ENCODE data around the gene SPATA13.
"Not testable (repeated sequence)": the region's sequence is repeated elsewhere in the genome, so short reads cannot be mapped to it uniquely, and the experiment has no call there.

Gene SPATA13

DNA sequence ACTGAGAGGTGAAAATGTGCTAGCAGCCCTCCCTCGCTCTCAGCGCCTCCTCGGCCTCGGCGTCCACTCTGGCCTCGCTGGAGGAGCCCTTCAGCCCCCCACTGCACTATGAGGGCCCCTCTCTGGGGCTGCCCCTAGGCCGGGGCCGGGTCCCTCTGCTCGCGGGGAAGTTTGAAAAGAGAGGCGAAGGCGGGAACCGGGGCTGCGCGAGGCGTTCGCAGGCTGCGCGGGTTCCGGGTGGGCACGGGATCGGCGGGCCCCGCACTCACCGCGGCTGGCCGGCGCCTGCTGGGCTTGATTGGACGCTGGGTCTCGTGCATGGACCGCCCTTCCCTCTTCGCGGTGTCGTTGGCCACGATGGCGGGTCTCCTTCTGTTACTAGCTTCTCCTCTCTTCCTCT, 178.2 kb downstream of the SPATA13 start:
- Histone ChIP-seq H3K4me1 (ENCODE audit: control insufficient read depth in 1 of 2, insufficient read depth in 2 of 2, low read length in 2 of 2) (no peaks in the 10 kb centered on the region), H3K27ac (ENCODE audit: low read depth, low read length) (no peak overlapping the region), H3K27me3 (ENCODE audit: control insufficient read depth in 1 of 2, insufficient read depth in 2 of 2, low read length in 2 of 2) (no peaks in the 10 kb centered on the region), H3K9me3 (ENCODE audit: control insufficient read depth in 1 of 2, low read length in 2 of 2) (no peaks in the 10 kb centered on the region), H3K9ac (ENCODE audit: low read depth in 1 of 2, low read length in 2 of 2) (no peak overlapping the region), H3K4me3 (ENCODE audit: low read depth in 1 of 2, low read length in 2 of 2) (no peak overlapping the region), H3K36me3 (ENCODE audit: control insufficient read depth in 1 of 2, insufficient read depth in 2 of 2, low read length in 2 of 2) (no peaks in the 10 kb centered on the region)

DNA sequence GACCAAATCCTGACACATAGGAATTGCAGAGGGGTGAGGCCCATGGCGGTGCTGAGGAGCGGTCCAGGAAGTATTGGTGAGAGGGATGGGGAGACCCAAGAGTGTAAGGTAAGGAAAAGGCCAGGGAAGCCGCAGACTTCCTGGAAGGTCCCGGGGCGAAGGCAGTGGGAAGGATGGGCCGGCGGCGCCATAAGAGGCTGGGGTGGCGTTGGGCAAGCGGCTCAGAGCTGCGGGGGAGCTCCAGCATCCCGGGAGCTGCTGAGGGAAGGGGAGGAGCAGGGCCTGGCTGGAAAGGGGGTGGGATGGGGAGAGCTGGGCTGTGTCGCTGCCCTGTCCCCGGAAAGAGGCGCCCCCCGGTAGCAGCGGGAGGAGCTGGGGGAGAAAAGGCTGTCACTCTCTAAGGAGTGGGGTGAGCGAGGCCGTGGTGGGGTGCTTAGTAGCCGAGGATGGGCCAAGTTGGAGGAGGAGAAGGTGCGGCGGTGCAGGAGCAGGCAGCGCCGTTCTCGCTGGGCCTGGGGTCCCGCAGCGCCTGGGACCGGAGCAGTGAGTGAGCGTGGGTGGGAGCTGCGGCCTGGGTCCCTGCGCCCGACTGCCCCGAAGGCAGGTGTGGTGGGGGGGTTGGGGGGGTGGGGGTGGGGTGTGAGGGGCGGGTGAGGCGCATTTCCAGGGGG, 179.6 kb downstream of the SPATA13 start:
- Histone ChIP-seq H3K9me3 (ENCODE audit: control insufficient read depth in 1 of 2, low read length in 2 of 2) (no peaks in the 10 kb centered on the region), H3K36me3 (ENCODE audit: control insufficient read depth in 1 of 2, insufficient read depth in 2 of 2, low read length in 2 of 2) (no peaks in the 10 kb centered on the region), H3K27me3 (ENCODE audit: control insufficient read depth in 1 of 2, insufficient read depth in 2 of 2, low read length in 2 of 2) (no peaks in the 10 kb centered on the region), H3K4me3 (ENCODE audit: low read depth in 1 of 2, low read length in 2 of 2) (no peak overlapping the region), H3K9ac (ENCODE audit: low read depth in 1 of 2, low read length in 2 of 2) (no peak overlapping the region), H3K4me1 (ENCODE audit: control insufficient read depth in 1 of 2, insufficient read depth in 2 of 2, low read length in 2 of 2) (no peaks in the 10 kb centered on the region), H3K27ac (ENCODE audit: low read depth, low read length) (no peak overlapping the region)

DNA sequence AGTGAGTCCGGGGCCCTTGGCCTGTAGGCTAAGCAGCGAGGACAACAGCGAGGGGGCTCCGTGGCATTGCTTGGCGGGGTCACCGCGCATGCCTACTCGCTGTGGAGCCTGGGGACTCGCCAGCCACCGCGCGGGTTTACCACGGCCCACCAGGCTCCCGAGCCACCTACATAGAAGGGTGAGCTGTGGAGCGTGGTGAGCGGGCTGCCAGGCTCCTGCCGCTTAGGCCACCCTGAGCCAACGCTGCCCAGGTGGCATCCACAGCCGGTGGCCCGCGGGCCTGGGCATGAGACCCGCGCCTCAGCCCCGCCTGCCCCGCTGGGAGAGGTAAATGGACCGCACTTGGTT, 180.1 kb downstream of the SPATA13 start:
- Histone ChIP-seq H3K36me3 (ENCODE audit: control insufficient read depth in 1 of 2, insufficient read depth in 2 of 2, low read length in 2 of 2) (no peaks in the 10 kb centered on the region), H3K27ac (ENCODE audit: low read depth, low read length) (no peak overlapping the region), H3K4me3 (ENCODE audit: low read depth in 1 of 2, low read length in 2 of 2) (no peak overlapping the region), H3K4me1 (ENCODE audit: control insufficient read depth in 1 of 2, insufficient read depth in 2 of 2, low read length in 2 of 2) (no peaks in the 10 kb centered on the region), H3K9me3 (ENCODE audit: control insufficient read depth in 1 of 2, low read length in 2 of 2) (no peaks in the 10 kb centered on the region), H3K9ac (ENCODE audit: low read depth in 1 of 2, low read length in 2 of 2) (no peak overlapping the region), H3K27me3 (ENCODE audit: control insufficient read depth in 1 of 2, insufficient read depth in 2 of 2, low read length in 2 of 2) (no peaks in the 10 kb centered on the region)

DNA sequence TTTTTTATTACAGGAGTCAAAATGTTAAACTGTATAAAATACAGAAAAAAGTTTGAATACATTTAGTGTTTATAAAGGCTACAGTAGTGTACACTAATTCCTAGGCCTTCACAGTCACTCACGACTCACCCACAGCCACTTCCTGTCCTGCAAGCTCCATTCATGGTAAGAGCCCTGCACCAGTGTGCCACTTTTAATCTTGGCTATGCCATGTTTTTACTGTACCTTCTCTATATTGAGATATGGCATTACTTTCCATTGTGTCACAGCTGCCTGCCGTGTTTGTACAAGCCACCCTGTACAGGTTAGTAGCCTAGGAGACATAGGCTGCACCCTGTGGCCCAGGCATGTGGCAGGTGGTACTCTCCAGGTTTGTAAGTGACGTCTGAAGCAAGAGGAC, 180.9 kb downstream of the SPATA13 start:
- H3K27ac ChIP-seq (ENCODE audit: low read depth, low read length): no peak overlapping the region
- H3K4me3 ChIP-seq (ENCODE audit: low read depth in 1 of 2, low read length in 2 of 2): no peak overlapping the region
- H3K9ac ChIP-seq (ENCODE audit: low read depth in 1 of 2, low read length in 2 of 2): no peak overlapping the region
- no peaks in the 10 kb centered on the region for H3K9me3 ChIP-seq (ENCODE audit: control insufficient read depth in 1 of 2, low read length in 2 of 2)
- H3K4me1 ChIP-seq (ENCODE audit: control insufficient read depth in 1 of 2, insufficient read depth in 2 of 2, low read length in 2 of 2): no peaks in the 10 kb centered on the region
- H3K27me3 ChIP-seq (ENCODE audit: control insufficient read depth in 1 of 2, insufficient read depth in 2 of 2, low read length in 2 of 2): no peaks in the 10 kb centered on the region
- no peaks in the 10 kb centered on the region for H3K36me3 ChIP-seq (ENCODE audit: control insufficient read depth in 1 of 2, insufficient read depth in 2 of 2, low read length in 2 of 2)

DNA sequence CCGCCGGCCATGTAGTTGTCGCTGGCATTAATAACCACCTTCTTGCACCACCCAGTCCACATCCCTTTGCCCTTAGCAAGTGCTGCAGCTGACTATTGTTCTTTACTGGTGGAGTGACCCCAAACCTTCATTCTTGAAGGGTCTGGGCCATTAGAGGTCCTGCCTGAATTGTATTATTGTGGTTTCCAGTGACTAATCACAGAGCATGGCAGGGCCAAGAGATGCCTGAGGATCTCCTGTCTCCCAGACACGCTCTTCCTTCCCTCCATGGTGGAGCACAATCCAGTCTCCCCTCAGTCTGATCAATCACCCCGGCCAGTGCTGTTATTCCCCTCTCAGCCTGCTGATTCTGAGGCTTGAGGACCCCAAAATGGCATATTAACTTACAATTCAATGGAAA, 187.9 kb downstream of the SPATA13 start:
- Histone ChIP-seq H3K4me1 (ENCODE audit: control insufficient read depth in 1 of 2, insufficient read depth in 2 of 2, low read length in 2 of 2) (peaks cover 11 to 21% of the 10 kb centered on the region in 2 donors), H3K9me3 (ENCODE audit: control insufficient read depth in 1 of 2, low read length in 2 of 2) (no peaks in the 10 kb centered on the region), H3K27ac (ENCODE audit: low read depth, low read length) (peak overlapping the region; percentile 93), H3K36me3 (ENCODE audit: control insufficient read depth in 1 of 2, insufficient read depth in 2 of 2, low read length in 2 of 2) (no peaks in the 10 kb centered on the region), H3K4me3 (ENCODE audit: low read depth in 1 of 2, low read length in 2 of 2) (peak overlapping the region; percentile 22 to 40), H3K27me3 (ENCODE audit: control insufficient read depth in 1 of 2, insufficient read depth in 2 of 2, low read length in 2 of 2) (no peaks in the 10 kb centered on the region), H3K9ac (ENCODE audit: low read depth in 1 of 2, low read length in 2 of 2) (peak overlapping the region; percentile 41 to 60)

DNA sequence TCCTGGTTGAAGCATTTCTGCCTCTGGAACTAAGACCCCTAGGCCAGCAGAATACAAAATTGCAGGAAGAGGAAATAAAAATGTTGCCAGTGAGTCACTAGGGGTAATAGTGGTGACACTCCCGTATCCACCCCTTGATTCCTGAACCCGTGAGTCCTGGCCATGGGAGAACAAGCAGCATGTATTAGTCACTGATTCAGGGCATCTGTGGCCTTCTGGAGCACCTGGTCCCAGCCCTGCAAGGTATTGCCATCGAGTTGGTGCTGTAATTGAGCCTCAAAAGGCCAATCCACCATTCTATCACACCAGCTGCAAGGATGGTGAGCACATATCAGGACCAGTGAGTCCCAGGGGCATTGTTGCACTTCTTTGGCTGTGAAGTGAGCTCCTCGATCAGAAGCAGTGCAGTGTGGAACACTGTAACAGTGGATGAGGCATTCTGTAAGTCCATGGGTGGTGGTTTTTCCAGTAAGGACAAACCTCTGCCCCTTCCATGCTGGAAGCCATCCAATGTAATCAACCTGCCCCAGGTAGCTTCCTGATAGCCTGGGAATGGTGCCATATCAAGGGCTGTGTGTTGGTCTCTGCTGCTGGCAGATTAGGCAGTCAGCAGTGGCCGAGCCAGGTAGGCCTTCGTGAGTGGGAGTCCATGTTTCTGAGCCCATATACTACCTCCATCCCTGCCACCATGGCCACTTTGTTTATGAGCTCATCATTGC, 188.4 kb downstream of the SPATA13 start:
- H3K27me3 ChIP-seq (ENCODE audit: control insufficient read depth in 1 of 2, insufficient read depth in 2 of 2, low read length in 2 of 2): no peaks in the 10 kb centered on the region
- H3K4me1 ChIP-seq (ENCODE audit: control insufficient read depth in 1 of 2, insufficient read depth in 2 of 2, low read length in 2 of 2): peaks cover 11 to 21% of the 10 kb centered on the region in 2 donors
- no peaks in the 10 kb centered on the region for H3K9me3 ChIP-seq (ENCODE audit: control insufficient read depth in 1 of 2, low read length in 2 of 2)
- H3K4me3 ChIP-seq (ENCODE audit: low read depth in 1 of 2, low read length in 2 of 2): peak overlapping the region; percentile 22 to 40
- H3K36me3 ChIP-seq (ENCODE audit: control insufficient read depth in 1 of 2, insufficient read depth in 2 of 2, low read length in 2 of 2): no peaks in the 10 kb centered on the region
- peak overlapping the region; percentile 41 to 60 for H3K9ac ChIP-seq (ENCODE audit: low read depth in 1 of 2, low read length in 2 of 2)
- peak overlapping the region; percentile 93 for H3K27ac ChIP-seq (ENCODE audit: low read depth, low read length)

DNA sequence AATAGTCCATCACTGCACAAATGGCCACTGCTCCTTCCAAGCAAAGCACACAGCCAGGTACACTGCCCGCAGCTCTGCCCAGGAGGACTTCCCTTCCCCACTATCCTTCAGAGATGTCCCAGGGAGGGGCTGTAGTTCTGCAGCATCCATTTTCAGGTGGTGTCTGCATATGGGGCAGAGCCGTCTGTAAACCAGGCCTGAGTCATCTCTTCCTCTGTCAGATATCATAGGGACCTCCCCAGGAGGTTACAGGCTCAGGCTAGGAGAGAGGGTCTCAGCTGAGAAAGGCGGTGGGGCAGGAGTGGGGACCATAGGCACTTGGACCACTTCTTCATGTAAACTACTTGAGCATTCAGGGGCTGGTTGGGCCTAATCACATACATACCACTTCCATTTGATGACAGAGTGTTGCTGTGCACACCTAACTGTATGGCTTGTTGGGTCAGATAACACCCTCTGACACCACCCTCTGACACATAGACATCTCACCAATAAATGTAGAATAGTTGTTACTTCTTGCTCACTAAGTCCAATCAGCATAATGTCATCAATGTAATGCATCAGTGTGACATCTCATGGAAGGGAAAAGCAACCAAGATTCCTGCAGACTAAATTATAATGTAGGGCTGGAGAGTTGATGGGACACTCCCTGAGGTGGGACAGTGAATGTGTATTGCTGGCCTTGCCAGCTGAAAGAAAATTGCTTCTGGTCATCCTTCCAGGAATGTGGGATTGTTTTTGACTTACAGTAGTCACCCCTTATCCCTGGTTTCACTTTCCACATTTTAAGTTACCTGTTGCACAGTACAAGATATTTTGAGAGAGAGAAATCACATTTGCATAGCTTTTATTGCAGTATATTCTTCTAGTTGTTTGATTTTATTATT, 189.5 kb downstream of the SPATA13 start:
- H3K27ac ChIP-seq (ENCODE audit: low read depth, low read length); H3K36me3 ChIP-seq (ENCODE audit: control insufficient read depth in 1 of 2, insufficient read depth in 2 of 2, low read length in 2 of 2); H3K9ac ChIP-seq (ENCODE audit: low read depth in 1 of 2, low read length in 2 of 2); H3K9me3 ChIP-seq (ENCODE audit: control insufficient read depth in 1 of 2, low read length in 2 of 2); H3K27me3 ChIP-seq (ENCODE audit: control insufficient read depth in 1 of 2, insufficient read depth in 2 of 2, low read length in 2 of 2); H3K4me3 ChIP-seq (ENCODE audit: low read depth in 1 of 2, low read length in 2 of 2): not testable (repeated sequence)
- peaks cover 11 to 21% of the 10 kb centered on the region in 2 donors for H3K4me1 ChIP-seq (ENCODE audit: control insufficient read depth in 1 of 2, insufficient read depth in 2 of 2, low read length in 2 of 2)

DNA sequence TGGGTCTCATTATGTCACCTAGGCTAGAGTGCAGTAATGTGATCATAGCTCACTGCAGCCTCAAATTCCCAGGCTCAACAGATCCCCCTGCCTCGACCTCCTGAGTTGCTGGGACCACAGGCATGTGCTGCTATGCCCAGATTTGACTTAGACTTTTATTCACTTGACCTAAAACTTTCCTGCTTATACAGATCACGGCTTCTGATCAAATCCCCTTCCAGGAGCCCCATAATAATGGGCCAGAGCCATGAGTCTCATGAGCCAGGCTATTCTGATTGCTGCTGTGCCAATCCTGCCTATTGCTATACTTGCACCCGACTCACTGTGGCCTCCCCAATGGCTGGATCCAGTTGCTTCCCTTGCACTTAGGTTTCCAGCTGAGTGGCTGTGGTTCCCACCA, 190.9 kb downstream of the SPATA13 start:
- H3K27ac ChIP-seq (ENCODE audit: low read depth, low read length): no peak overlapping the region

DNA sequence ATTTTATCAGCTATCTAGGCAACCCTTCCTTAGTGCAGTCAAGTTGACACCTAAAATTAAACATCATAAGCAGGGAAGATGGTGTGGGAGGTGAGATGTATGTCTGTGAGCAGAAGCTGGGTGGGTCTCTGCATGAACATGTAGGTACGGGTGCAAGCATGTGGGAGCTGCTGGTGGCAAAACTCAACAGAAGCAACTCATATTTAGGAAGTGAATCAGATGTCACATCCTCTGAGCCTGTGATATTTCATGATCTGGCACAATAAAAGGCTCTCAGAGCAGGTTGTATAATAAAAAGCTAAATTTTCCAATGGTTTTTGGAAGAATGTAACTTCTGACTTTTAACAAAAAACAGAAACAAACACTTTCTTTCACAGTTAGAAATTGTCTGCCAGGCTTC, 193.2 kb downstream of the SPATA13 start:
- Histone ChIP-seq H3K27ac (ENCODE audit: low read depth, low read length) (no peak overlapping the region), H3K9me3 (ENCODE audit: control insufficient read depth in 1 of 2, low read length in 2 of 2) (no peaks in the 10 kb centered on the region), H3K36me3 (ENCODE audit: control insufficient read depth in 1 of 2, insufficient read depth in 2 of 2, low read length in 2 of 2) (no peaks in the 10 kb centered on the region), H3K27me3 (ENCODE audit: control insufficient read depth in 1 of 2, insufficient read depth in 2 of 2, low read length in 2 of 2) (no peaks in the 10 kb centered on the region), H3K4me1 (ENCODE audit: control insufficient read depth in 1 of 2, insufficient read depth in 2 of 2, low read length in 2 of 2) (peaks cover 11 to 16% of the 10 kb centered on the region in 2 donors), H3K9ac (ENCODE audit: low read depth in 1 of 2, low read length in 2 of 2) (no peak overlapping the region), H3K4me3 (ENCODE audit: low read depth in 1 of 2, low read length in 2 of 2) (no peak overlapping the region)

More for the DNA sequence above, 190.9 kb downstream of the SPATA13 start:
- Histone ChIP-seq H3K27me3 (ENCODE audit: control insufficient read depth in 1 of 2, insufficient read depth in 2 of 2, low read length in 2 of 2) (no peaks in the 10 kb centered on the region), H3K4me1 (ENCODE audit: control insufficient read depth in 1 of 2, insufficient read depth in 2 of 2, low read length in 2 of 2) (peaks cover 11 to 21% of the 10 kb centered on the region in 2 donors), H3K36me3 (ENCODE audit: control insufficient read depth in 1 of 2, insufficient read depth in 2 of 2, low read length in 2 of 2) (no peaks in the 10 kb centered on the region), H3K9me3 (ENCODE audit: control insufficient read depth in 1 of 2, low read length in 2 of 2) (no peaks in the 10 kb centered on the region), H3K4me3 (ENCODE audit: low read depth in 1 of 2, low read length in 2 of 2) (no peak overlapping the region), H3K9ac (ENCODE audit: low read depth in 1 of 2, low read length in 2 of 2) (no peak overlapping the region)

DNA sequence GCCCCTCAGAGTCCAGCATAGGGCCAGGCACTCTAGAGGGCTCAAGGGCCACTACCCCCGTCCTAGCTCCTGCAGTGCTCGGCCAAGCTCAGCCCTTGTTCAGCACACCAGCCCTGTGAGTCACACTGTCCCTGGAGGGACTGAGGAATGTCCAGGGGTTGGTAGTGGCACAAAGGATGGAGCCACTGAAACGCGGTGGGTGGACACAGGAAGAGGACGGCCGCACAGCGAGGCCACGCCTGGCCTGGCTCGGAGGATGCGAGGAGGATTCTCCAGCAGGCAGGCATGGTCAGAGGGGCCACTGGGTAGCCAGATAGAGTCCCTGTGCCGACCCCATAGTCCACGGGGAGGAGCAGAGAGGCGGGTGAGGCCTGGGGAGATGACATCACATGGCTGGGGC, 194.6 kb downstream of the SPATA13 start:
- no peak overlapping the region for H3K4me3 ChIP-seq (ENCODE audit: low read depth in 1 of 2, low read length in 2 of 2)
- peaks cover 2% of the 10 kb centered on the region in 2 donors for H3K4me1 ChIP-seq (ENCODE audit: control insufficient read depth in 1 of 2, insufficient read depth in 2 of 2, low read length in 2 of 2)
- no peaks in the 10 kb centered on the region for H3K9me3 ChIP-seq (ENCODE audit: control insufficient read depth in 1 of 2, low read length in 2 of 2)

More for the DNA sequence above, 194.6 kb downstream of the SPATA13 start:
- H3K27ac ChIP-seq (ENCODE audit: low read depth, low read length): no peak overlapping the region
- no peaks in the 10 kb centered on the region for H3K27me3 ChIP-seq (ENCODE audit: control insufficient read depth in 1 of 2, insufficient read depth in 2 of 2, low read length in 2 of 2)
- no peaks in the 10 kb centered on the region for H3K36me3 ChIP-seq (ENCODE audit: control insufficient read depth in 1 of 2, insufficient read depth in 2 of 2, low read length in 2 of 2)
- H3K9ac ChIP-seq (ENCODE audit: low read depth in 1 of 2, low read length in 2 of 2): no peak overlapping the region
